H54 (cell line): ENCODE measurements around the gene ETFRF1.

ENCODE experiments used
- DNase-seq: peaks from one replicate; pipeline ENCODE4 v3.0.0; 2011; ENCODE audit warnings: low spot score, mixed read lengths; ENCODE audit not compliant: insufficient read length
- FAIRE-seq: peaks from 3 replicates; lab custom pipeline; 2011; peaks lifted over from hg19 to GRCh38; lab: Jason Lieb, UNC
- POLR2A ChIP-seq: IDR thresholded peaks from 2 replicates; pipeline ENCODE4 v1.6.1; 2011; ENCODE audit warnings: low read depth, mild to moderate bottlenecking, low read length

Gene ETFRF1

DNA sequence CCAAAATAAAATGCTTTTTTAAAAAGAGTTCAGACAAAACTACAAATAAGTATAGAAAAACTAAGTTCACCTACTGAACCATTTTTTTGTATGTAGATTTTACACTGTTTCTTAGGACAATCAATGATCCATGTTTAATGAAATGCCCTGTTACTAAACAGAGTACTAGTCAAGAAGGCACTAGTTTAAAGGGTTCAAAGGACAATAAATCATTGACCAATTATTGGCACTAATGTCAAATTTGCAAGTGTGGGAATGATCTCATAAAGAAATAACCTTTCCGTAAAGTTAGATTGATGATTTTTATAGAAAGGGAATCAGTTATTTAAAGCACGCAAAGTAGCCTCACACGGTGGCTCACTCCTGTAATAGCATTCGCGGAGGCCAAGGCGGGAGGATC lies 4.2 kb upstream of the ETFRF1 start:
- FAIRE-seq, result no peak

GRCh38 chr12:25194214-25194613 lies 823 bp upstream of the ETFRF1 start:
- FAIRE-seq (no peak), DNase-seq (no peak)
- TF ChIP-seq POLR2A, result no peak

More for the DNA sequence above, 4.2 kb upstream of the ETFRF1 start:
- TF ChIP-seq POLR2A, result no peak
- no peak for DNase-seq

DNA sequence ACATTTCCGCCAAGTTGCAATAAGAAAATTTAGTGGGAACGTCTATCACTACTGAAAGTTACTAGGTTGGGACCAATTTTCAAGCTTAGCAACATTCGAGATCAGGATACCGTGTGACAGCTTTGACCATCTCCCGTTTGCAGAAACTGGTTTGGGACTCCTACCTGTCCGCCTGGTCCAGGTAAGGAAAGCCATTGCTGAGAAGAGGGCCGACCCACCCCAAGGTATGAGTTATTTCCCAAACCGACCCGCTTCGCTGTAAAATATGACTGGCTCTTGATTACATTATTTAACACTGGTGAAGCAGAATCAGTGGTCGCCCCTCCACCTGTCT lies 348 bp upstream of the ETFRF1 start:
- TF ChIP-seq POLR2A, result no peak
- DNase-seq (no peak), FAIRE-seq (no peak)

DNA sequence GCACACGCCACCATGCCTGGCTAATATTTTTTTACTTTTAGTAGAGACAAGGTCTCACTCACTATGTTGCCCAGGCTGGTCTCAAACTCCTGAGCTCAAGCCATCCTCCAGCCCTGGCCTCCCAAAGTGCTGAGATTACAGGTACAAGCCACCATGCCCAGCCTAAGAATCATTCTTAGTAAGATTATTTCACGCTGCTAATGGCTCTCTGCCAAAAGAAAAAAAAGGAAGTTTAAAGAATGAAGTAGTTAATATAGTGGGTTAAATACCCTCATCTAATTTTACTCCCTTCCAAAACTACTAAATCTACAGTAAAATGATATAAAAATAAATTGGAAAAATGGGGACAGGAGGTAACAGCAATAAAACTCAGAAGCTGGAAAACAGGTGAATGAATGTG lies 2.6 kb downstream of the ETFRF1 start:
- DNase-seq (no peak), FAIRE-seq (no peak)
- no peak for TF ChIP-seq POLR2A

DNA sequence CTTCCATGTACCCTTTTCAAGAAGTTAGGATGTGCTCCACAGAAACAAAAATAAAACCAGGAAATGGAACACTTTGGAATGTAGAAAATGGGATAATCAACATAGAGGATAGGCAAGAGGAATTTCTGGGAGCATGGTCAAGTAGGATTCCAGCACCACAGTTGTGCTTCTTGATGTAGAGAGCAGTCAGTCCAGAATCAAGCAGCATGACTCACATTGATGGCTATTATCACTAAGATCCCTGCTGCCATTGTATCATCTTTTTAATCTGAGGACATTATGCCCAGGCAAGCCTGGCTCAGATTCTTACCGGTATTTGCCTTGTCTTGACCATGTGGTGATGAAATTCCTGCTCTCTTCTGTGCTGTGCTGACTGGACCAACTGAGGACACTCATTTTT lies 5.7 kb downstream of the ETFRF1 start:
- TF ChIP-seq POLR2A, result no peak
- DNase-seq, result no peak
- FAIRE-seq, result peak; percentile 15

- FAIRE-seq (no peak), DNase-seq (no peak)
- TF ChIP-seq POLR2A, result no peak
Measured at GRCh38 chr12:25202137-25202536, 7.1 kb downstream of the ETFRF1 start.

DNA sequence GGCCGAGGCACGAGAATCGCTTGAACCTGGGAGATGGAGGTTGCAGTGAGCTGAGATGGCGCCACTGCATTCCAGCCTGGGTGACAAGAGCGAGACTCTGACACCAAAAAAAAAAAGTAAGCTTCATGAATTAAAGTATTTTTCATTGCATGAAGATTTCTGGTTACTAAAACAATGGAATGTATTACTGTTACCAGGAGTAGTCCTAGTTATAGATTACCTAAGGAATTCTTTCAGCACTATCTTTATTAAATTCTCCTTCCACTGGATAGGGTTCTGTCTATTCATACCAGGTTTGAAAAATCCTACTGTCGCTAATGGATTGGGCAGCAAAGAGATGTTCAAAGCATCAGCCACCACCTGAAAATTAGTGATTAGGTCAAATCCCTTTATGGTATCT lies 12.4 kb downstream of the ETFRF1 start:
- DNase-seq, result no peak
- no peak for FAIRE-seq
- no peak for TF ChIP-seq POLR2A

GRCh38 chr12:25207846-25208245 lies 12.8 kb downstream of the ETFRF1 start:
- TF ChIP-seq POLR2A, result no peak
- FAIRE-seq, result peak; percentile 23

GRCh38 chr12:25208554-25208953 lies 13.5 kb downstream of the ETFRF1 start:
- no peak for TF ChIP-seq POLR2A
- FAIRE-seq, result no peak
- DNase-seq, result no peak

More at GRCh38 chr12:25207846-25208245, 12.8 kb downstream of the ETFRF1 start:
- DNase-seq, result no peak

DNA sequence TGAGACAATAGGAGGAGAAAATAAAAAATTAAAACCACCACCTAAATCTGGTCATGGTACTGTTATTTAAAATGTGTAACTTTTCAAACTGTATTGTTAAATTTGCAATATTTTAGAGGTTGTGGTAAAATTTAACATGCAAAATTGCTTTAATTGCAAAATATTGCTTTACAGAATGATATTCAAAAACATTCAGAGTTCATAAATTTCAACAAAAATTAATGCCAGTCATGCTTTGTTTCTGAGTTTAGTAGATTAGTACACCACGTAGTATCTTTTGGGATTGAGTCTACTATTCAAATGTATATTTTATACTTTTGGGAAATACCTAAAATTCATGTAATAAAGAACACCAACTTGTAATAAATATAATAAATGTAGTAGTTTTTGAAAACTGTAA lies 18.3 kb downstream of the ETFRF1 start:
- FAIRE-seq, result no peak
- no peak for DNase-seq
- TF ChIP-seq POLR2A, result no peak

DNA sequence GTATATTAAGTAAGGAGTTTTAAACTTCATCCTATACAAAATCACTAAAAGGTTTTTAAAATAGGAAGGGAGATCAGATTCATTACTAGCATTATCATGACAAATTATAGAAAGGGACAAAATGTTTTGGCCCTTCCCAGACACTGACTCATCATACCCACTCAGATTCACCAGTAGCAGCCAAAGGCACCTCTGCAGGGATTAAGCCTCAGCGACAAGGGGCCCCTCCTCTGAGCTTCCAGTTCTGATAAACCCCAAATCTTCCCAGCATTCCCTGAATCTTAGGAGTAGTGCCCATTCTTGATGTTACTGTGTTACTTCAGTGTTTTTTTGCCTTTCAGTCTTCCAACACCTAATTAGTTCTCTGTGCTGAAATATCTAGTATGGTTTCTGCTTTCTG lies 41.2 kb downstream of the ETFRF1 start:
- FAIRE-seq (peak; percentile 87), DNase-seq (no peak)
- no peak for TF ChIP-seq POLR2A

- FAIRE-seq (no peak), DNase-seq (no peak)
- no peak for TF ChIP-seq POLR2A
Measured at GRCh38 chr12:25236626-25237025, 41.6 kb downstream of the ETFRF1 start.

GRCh38 chr12:25241167-25242020 lies 46.4 kb downstream of the ETFRF1 start:
- no peak for TF ChIP-seq POLR2A
- FAIRE-seq (no peak), DNase-seq (no peak)

GRCh38 chr12:25242981-25243679 lies 48.1 kb downstream of the ETFRF1 start:
- TF ChIP-seq POLR2A, result no peak
- FAIRE-seq (no peak), DNase-seq (no peak)

- no peak for FAIRE-seq
- no peak for TF ChIP-seq POLR2A
- no peak for DNase-seq
Measured at GRCh38 chr12:25243680-25243990, 48.6 kb downstream of the ETFRF1 start.
